ENCODE measurements around the gene CHIC1. TPM values are rescaled to one million over a fixed set of nuclear protein-coding genes. Genes with fewer than 3 reads are reported as not detected.
A peak's percentile ranks its signal among the peaks of the same experiment; 100 is the strongest.
"Not testable (repeated sequence)": the region's sequence is repeated elsewhere in the genome, so short reads cannot be mapped to it uniquely, and the experiment has no call there.

CHIC1 gene
- total RNA-seq, result 12.3 and 13.3 TPM in 2 replicates

DNA sequence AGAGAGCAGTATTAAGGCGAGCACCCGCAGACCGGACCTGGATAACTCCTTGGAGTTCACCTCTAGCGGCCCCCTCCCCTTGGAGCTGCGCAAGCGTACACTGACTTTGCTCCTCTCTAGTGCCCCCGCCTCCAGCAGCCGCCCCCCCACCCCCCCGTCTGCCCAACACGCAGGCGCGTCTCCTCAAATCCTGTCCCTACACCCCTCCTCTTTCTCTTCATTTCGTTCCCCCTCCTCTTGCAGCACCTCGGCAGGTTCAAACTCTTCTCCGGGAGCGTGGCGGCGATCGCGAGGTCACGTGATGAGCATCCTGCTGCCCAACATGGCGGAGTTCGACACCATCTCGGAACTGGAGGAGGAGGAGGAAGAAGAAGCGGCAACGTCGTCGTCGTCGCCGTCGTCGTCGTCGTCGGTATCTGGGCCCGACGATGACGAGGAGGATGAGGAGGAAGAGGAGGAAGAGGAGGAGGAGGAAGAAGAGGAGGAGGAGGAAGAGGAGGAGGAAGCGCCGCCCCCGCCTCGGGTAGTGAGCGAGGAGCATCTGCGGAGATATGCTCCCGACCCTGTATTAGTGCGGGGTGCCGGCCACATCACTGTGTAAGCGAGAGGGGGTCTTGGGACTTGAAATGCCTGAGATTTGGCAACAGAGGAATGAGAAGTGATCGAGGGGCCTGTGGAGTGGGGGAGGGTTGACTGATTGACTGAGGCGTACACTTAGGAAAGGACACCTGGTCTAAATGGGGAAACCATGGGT lies at the start of gene CHIC1:
CHIC1 (plus strand) TSS at position 214 of the 754 bp plus-strand sequence; CDS start at position 302, 88 bp downstream.
- peak; percentile 69 for DNase-seq (ENCODE audit: insufficient read length, low spot score, missing footprints)
- Histone ChIP-seq H3K27ac (ENCODE audit: low read depth, low read length) (peak within 1 kb of the TSS; percentile 60), H2AFZ (ENCODE audit: low read length) (peak within 1 kb of the TSS; percentile 89), H3K4me3 (ENCODE audit: insufficient read depth, low read length) (peak within 1 kb of the TSS; percentile 74), H3K4me1 (ENCODE audit: insufficient read depth, low read length) (peaks cover 6% of the 10 kb centered on the region), H3K79me2 (ENCODE audit: insufficient read depth, low read length) (peaks cover 12% of the 10 kb centered on the region), H3K36me3 (ENCODE audit: insufficient read depth, low read length) (no peaks in the 10 kb centered on the region), H3K4me2 (ENCODE audit: insufficient read depth, low read length) (peak within 1 kb of the TSS; percentile 87), H3K9me3 (ENCODE audit: low read depth, low read length) (no peaks in the 10 kb centered on the region), H4K20me1 (ENCODE audit: insufficient read depth, low read length) (no peaks in the 10 kb centered on the region), H3K27me3 (ENCODE audit: insufficient read depth, low read length) (peaks cover 13% of the 10 kb centered on the region)
- TF ChIP-seq, protein P1, sequence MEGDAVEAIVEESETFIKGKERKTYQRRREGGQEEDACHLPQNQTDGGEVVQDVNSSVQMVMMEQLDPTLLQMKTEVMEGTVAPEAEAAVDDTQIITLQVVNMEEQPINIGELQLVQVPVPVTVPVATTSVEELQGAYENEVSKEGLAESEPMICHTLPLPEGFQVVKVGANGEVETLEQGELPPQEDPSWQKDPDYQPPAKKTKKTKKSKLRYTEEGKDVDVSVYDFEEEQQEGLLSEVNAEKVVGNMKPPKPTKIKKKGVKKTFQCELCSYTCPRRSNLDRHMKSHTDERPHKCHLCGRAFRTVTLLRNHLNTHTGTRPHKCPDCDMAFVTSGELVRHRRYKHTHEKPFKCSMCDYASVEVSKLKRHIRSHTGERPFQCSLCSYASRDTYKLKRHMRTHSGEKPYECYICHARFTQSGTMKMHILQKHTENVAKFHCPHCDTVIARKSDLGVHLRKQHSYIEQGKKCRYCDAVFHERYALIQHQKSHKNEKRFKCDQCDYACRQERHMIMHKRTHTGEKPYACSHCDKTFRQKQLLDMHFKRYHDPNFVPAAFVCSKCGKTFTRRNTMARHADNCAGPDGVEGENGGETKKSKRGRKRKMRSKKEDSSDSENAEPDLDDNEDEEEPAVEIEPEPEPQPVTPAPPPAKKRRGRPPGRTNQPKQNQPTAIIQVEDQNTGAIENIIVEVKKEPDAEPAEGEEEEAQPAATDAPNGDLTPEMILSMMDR (IDR thresholded peaks at IDR 0.05; ENCODE audit: extremely low read depth, low read depth, low read length), result no peak

DNA sequence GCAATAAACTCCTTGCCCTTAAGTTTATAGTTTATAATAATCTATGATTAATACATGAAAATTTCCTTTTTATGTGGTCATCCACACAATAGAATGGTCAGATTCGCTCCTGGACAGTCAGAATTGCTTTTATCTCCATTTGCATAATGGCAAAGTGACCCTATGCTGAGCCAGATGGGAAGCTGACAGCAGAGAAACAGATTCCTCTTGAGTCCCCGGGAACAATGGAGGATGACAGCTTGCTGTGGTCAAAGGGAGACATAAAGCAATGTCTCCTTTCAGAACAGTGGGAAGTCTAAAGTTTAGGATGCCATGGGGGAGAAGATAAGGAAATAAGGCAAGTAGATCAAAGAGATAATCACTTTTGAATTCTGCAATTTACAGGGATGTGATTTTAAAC lies 40.2 kb upstream of the CHIC1 start:
- not testable (repeated sequence) for H3K36me3 ChIP-seq (ENCODE audit: insufficient read depth, low read length); H2AFZ ChIP-seq (ENCODE audit: low read length); H3K79me2 ChIP-seq (ENCODE audit: insufficient read depth, low read length); H3K4me1 ChIP-seq (ENCODE audit: insufficient read depth, low read length); H3K27ac ChIP-seq (ENCODE audit: low read depth, low read length); H4K20me1 ChIP-seq (ENCODE audit: insufficient read depth, low read length); H3K27me3 ChIP-seq (ENCODE audit: insufficient read depth, low read length); H3K9me3 ChIP-seq (ENCODE audit: low read depth, low read length); H3K4me3 ChIP-seq (ENCODE audit: insufficient read depth, low read length); H3K4me2 ChIP-seq (ENCODE audit: insufficient read depth, low read length); DNase-seq (ENCODE audit: insufficient read length, low spot score, missing footprints)

DNA sequence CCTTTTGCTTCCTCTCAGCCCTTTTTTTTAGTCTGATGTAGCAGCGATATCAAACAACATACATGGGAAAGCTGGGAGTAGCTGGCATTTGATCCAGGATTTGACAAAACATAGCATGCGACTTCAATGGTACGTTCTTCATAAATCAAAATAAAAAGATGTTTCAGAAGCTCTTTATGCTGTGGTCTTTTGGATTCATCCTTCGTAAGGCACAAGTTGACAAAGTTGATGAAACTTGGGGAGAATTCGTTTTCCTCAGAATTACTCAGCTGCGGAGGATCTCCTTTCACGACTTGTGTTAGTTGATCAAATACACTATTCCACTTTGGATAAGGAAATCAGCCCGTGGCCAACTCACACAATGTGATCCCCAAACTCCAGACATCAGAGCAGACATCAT lies 38.1 kb upstream of the CHIC1 start:
- Histone ChIP-seq H3K27ac (ENCODE audit: low read depth, low read length) (no peak overlapping the region), H4K20me1 (ENCODE audit: insufficient read depth, low read length) (no peaks in the 10 kb centered on the region), H3K4me2 (ENCODE audit: insufficient read depth, low read length) (no peak overlapping the region), H3K27me3 (ENCODE audit: insufficient read depth, low read length) (no peaks in the 10 kb centered on the region), H3K4me3 (ENCODE audit: insufficient read depth, low read length) (no peak overlapping the region), H3K79me2 (ENCODE audit: insufficient read depth, low read length) (no peaks in the 10 kb centered on the region), H3K4me1 (ENCODE audit: insufficient read depth, low read length) (no peaks in the 10 kb centered on the region), H2AFZ (ENCODE audit: low read length) (no peak overlapping the region), H3K9me3 (ENCODE audit: low read depth, low read length) (no peaks in the 10 kb centered on the region), H3K36me3 (ENCODE audit: insufficient read depth, low read length) (no peaks in the 10 kb centered on the region)
- DNase-seq (ENCODE audit: insufficient read length, low spot score, missing footprints), result no peak
- TF ChIP-seq, protein P1 (IDR thresholded peaks at IDR 0.05; ENCODE audit: extremely low read depth, low read depth, low read length), result no peak

DNA sequence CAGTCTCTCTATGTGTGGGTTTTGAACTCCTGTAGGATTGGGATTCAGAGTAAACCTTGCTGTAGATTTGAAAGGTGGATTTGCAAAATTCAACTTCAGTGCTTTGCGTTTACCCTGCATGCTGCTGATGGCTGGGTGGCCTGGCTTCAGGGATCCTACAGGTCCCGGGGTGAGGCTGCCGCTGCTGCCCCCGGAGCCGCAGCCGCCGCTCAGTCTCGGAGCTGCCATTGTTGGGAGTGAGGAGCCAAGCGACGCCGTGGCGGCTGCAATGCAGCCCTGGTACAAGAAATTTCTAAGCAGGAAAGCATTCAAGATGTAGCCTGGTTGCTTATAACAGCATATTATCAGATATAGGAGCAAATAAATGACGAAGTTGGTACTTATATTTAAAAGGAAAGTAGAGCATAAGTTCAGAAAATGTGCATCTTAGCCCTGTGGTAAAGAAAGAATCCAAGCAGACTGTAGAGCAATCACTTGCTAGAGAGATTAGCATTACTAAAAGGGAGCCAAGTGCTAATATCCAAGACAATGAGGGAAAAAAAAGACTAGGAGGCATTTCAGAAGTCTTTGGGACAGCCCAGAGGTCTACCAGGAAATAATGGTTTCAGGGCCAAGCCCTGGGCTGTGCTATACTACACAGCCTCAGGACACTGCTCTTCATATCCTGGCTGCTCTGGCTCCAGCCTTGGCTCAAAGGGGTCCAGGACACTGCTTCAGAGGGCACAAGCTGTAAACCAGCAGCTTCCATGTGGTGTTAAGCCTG lies 36.9 kb upstream of the CHIC1 start:
- no peaks in the 10 kb centered on the region for H3K79me2 ChIP-seq (ENCODE audit: insufficient read depth, low read length)
- H3K9me3 ChIP-seq (ENCODE audit: low read depth, low read length), result no peaks in the 10 kb centered on the region
- no peaks in the 10 kb centered on the region for H3K4me1 ChIP-seq (ENCODE audit: insufficient read depth, low read length)
- H3K4me3 ChIP-seq (ENCODE audit: insufficient read depth, low read length), result no peak overlapping the region
- no peaks in the 10 kb centered on the region for H3K36me3 ChIP-seq (ENCODE audit: insufficient read depth, low read length)
- H4K20me1 ChIP-seq (ENCODE audit: insufficient read depth, low read length), result no peaks in the 10 kb centered on the region
- no peak overlapping the region for H2AFZ ChIP-seq (ENCODE audit: low read length)
- DNase-seq (ENCODE audit: insufficient read length, low spot score, missing footprints), result peak; percentile 1
- no peaks in the 10 kb centered on the region for H3K27me3 ChIP-seq (ENCODE audit: insufficient read depth, low read length)
- no peak overlapping the region for H3K27ac ChIP-seq (ENCODE audit: low read depth, low read length)
- TF ChIP-seq, protein P1 (IDR thresholded peaks at IDR 0.05; ENCODE audit: extremely low read depth, low read depth, low read length), result no peak
- no peak overlapping the region for H3K4me2 ChIP-seq (ENCODE audit: insufficient read depth, low read length)

DNA sequence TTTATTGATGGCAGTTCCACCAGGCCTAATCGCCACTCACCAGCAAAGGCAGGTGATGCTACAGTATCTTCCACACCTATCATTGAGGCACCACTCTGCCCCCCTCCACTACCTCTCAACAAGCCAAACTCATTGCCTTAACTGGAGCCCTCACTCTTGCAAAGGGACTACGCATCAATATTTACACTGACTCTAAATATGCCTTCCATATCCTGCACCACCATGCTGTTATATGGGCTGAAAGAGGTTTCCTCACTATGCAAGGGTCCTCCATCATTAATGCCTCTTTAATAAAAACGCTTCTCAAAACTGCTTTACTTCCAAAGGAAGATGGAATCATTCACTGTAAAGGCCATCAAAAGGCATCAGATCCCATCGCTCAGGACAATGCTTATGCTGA lies 31.3 kb upstream of the CHIC1 start:
- H3K27me3 ChIP-seq (ENCODE audit: insufficient read depth, low read length); H2AFZ ChIP-seq (ENCODE audit: low read length); H3K4me1 ChIP-seq (ENCODE audit: insufficient read depth, low read length); DNase-seq (ENCODE audit: insufficient read length, low spot score, missing footprints); H3K4me3 ChIP-seq (ENCODE audit: insufficient read depth, low read length); H3K79me2 ChIP-seq (ENCODE audit: insufficient read depth, low read length); H3K36me3 ChIP-seq (ENCODE audit: insufficient read depth, low read length); H4K20me1 ChIP-seq (ENCODE audit: insufficient read depth, low read length); H3K4me2 ChIP-seq (ENCODE audit: insufficient read depth, low read length); H3K9me3 ChIP-seq (ENCODE audit: low read depth, low read length); H3K27ac ChIP-seq (ENCODE audit: low read depth, low read length): not testable (repeated sequence)

Data from osteoblast (primary cell).